ENCODE results near the gene FOXA1.

DNA sequence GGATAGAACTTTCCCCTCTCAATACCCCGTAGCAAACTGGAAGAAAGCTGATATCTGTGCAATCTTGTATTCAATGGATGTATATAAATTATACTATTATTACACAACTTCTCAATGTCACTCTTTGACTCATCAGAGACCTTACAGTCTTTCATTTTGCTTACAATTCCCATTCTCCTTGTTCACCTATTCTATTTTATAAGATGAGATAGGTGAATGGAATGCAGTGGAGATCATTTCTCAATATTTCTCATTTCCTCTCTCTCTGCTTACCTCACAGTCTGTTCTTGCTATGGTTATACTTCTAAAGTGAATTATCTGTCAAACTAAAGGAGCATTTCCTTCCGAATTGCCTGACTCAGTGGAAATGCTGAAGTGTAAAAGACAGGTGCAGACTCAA, 14.9 kb downstream of the FOXA1 start:
- TF ChIP-seq POLR2AphosphoS5 (IDR thresholded peaks at IDR 0.05; ENCODE audit: low read depth, low read length) (no peak), FOXP2 (optimal IDR thresholded peaks at IDR 0.05; ENCODE audit: borderline replicate concordance, extremely low read depth, extremely low read length, insufficient read depth) (no peak), SIN3A (IDR thresholded peaks at IDR 0.05; ENCODE audit: borderline replicate concordance, insufficient read depth, low read length) (no peak), REST (IDR thresholded peaks at IDR 0.05; ENCODE audit: insufficient read depth in 1 of 2, low read depth in 2 of 2, low read length in 2 of 2) (no peak)
